AG10803 (cell line): ENCODE data around the gene KLHDC7A.
"Not testable (repeated sequence)": the region's sequence is repeated elsewhere in the genome, so short reads cannot be mapped to it uniquely, and the experiment has no call there.

Experiments used
- DNase-seq: peaks from one replicate; pipeline ENCODE4 v3.0.0; 2010; ENCODE audit warnings: low read depth
- H3K4me3 ChIP-seq: 2 replicates; pipeline ENCODE4 v1.5.1; 2011; ENCODE audit warnings: mild to moderate bottlenecking, low read length, control low read depth
- CTCF ChIP-seq: conservative IDR thresholded peaks from 2 replicates; pipeline ENCODE4 v1.5.1; 2011; ENCODE audit warnings: mild to moderate bottlenecking, low read length, control low read depth, inconsistent platforms

The KLHDC7A gene

GRCh38 chr1:18447509-18448220, 33.1 kb upstream of the KLHDC7A start:
- DNase-seq, result no peak
- TF ChIP-seq CTCF, result no peak
- H3K4me3 ChIP-seq, result no peak overlapping the region

DNA sequence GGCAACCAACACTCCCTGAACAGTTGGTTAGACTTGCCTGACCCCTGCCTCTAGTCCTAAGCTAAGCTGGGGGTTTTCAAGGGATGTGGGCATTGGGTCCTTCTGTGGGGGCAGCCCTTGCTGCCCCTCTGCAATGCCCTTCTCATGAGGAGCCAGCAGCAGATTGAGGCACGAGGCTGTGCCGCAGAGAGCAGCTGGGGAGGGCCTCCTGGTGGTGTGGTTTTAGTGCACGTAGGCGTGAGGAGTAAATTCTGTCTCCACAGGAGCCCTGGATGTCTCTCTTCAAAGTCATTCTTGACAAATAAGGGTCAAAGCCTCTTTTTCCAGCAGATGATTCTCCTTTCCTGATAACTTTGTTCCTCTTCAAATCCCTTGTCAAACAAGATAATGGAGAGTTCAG, 31.8 kb upstream of the KLHDC7A start:
- no peak overlapping the region for H3K4me3 ChIP-seq
- DNase-seq, result no peak
- no peak for TF ChIP-seq CTCF

- TF ChIP-seq CTCF, result no peak
- no peak for DNase-seq
Observed at GRCh38 chr1:18452550-18452949, 28.2 kb upstream of the KLHDC7A start.

DNA sequence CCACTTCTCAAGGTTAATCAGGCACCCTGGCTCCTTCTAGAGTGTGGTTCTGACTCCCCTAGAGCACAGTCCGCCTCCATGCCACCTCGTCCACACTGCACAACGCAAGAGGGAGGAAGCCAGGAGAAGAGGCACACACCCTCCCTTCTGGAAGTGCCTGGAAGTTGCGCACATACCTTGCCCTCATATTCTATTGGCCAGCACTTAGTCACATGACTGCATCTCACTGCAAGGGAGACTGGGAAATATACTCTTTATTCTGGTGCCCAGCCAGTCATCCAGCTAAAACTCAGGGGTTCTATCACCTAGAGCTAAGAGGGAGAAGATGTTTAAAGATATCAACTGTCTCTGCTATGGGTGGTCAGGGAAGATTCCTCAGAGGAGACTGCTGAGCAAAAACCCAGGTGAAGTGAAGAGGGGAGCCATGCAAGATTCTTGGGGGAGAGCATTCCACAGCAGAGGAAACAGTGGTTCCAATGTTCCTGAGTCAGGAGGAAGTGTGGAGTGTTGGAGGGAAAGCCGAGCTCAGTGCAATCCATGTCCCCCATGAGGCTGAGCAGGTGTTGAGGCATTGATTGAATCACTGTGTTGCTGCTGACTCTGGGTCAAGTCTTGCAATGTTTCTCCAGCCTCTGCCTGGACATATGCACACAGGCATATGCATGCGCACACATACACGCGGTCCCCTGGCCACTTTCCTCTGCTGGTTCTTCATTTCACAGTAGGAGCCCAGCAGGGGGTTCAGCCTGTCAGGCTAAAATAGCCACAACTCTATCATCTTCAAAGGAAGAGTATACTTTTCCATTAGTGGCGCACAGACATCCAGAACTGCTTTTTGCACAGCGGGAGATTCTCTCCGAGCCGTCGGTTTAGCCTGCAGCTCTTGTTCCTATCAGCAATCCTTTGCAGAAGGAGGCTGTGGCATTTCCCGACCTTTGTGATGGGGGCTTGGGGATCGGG, 22.3 kb upstream of the KLHDC7A start:
- no peak for TF ChIP-seq CTCF
- no peak overlapping the region for H3K4me3 ChIP-seq
- DNase-seq, result no peak

More at GRCh38 chr1:18452550-18452949, 28.2 kb upstream of the KLHDC7A start:
- no peak overlapping the region for H3K4me3 ChIP-seq

GRCh38 chr1:18461656-18462055, 19.1 kb upstream of the KLHDC7A start:
- no peak for DNase-seq
- TF ChIP-seq CTCF, result no peak
- H3K4me3 ChIP-seq, result no peak overlapping the region

- not testable (repeated sequence) for DNase-seq, H3K4me3 ChIP-seq
Observed at GRCh38 chr1:18462517-18462916, 18.2 kb upstream of the KLHDC7A start.

GRCh38 chr1:18463063-18463462, 17.7 kb upstream of the KLHDC7A start:
- no peak for TF ChIP-seq CTCF
- DNase-seq, result no peak
- no peak overlapping the region for H3K4me3 ChIP-seq
